Ecto neural progenitor cell (in vitro differentiated cells): Measurements from ENCODE around the gene RAB31.
A peak's percentile ranks its signal among the peaks of the same experiment; 100 is the strongest.
"Not testable (repeated sequence)": the region's sequence is repeated elsewhere in the genome, so short reads cannot be mapped to it uniquely, and the experiment has no call there.

Source experiments
- DNase-seq: peaks from one replicate; pipeline ENCODE4 v3.0.0-alpha.2; 2018; ENCODE audit warnings: low spot score

The RAB31 gene

DNA sequence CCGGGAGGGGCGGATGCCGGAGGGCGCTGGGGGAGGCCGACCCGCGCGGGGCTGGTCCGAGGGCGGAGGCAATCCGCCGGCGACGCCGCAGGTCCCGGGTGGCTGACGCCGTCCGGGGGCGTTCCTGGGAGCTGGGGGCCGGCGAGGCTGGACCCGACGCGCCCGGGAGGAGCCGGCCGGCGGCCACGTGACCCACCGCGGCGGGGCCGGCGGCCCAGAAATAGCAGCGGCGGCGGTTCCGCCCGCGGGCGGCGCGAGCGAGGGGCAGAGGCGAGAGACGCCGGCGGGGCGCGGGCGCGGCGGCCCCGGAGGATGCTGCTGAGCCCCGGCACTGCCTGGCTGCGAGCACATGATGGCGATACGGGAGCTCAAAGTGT is at the start of gene RAB31:
RAB31 (plus strand) TSS at position 245 of the 377 bp plus-strand sequence; CDS start at position 350, 105 bp downstream.
- DNase-seq = peak; percentile 73

DNA sequence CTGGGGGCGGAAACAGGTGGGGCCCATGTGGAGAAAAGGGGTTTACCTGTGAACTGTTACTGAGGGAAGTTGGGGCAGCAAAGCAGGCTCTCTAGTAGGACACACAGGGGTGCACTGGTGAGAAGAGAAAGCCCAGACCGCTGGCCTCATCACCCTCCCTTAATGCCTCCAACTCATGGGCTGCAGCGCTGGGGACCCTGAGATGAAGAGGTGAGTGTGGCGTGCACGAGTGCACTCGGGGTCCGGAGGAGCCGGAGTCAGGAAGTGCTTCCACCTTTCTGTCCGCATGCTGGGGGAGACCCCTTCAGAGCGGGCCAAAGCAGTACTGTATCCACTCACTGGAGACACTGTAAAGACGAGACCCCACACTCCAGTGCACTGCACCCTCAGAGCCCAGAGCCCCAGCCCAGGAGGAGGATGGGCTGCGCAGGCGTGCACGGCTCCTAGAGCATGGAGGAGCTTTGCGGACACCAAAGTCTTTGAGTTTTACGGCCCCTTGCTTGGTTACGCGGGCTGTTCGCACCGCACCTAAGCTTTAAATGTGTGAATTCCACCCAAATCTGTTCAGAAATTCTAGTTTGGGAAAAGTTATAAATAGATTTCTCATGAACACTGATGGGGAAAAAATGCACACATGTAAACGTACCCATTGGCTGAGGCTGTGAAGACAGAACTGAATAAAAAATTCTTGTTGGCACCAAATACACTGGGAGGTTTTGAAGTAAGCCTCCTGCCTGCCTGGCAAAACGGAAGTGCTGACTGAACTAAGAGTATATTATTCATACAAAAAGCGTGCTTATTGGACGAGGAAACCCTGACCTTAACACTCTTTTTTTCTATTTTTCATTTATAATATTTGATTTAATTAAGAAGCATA is 48.4 kb upstream of the RAB31 start:
- no peak for DNase-seq

GRCh38 chr18:9661564-9661963 is 46.5 kb upstream of the RAB31 start:
- no peak for DNase-seq

DNA sequence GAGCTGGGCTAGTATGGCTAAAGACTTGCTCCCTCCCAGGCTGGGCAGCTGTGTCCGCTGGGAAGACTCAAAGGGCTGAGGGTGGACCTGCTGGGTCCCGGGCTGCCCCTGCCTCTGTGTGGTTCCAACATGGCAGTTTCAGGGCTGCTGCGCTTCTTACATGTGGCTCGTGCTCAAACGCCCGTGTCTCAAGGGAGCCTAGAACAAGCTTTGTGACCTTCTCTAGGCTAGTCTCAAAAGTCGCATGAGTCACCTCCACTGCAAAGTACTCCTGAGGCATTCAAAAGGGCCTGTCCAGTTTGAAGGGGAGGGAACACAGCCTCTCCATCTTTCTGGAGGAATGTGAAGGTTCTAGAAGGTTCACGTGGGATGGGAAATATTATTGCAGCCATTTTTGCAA is 44.7 kb upstream of the RAB31 start:
- DNase-seq = no peak

GRCh38 chr18:9665314-9665713 is 42.8 kb upstream of the RAB31 start:
- DNase-seq = no peak

DNA sequence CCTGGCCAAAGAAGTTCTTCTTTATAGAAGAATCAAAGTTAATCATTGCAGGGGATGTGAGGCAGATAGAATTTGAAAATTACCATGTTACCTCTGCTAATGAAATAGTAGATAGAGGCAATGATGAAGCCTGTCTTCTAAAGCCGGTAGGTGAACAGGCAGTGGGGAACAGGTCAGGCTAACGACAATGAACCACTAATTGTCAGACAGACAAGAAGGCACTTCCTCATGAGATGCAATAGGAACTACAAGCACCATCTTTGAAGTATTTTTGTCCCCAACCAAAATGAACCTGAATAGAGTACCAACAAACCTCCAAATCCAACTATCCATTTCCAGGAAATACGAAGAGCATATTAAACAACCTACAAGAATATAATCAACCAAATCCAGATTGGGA is 41.6 kb upstream of the RAB31 start:
- no peak for DNase-seq

DNA sequence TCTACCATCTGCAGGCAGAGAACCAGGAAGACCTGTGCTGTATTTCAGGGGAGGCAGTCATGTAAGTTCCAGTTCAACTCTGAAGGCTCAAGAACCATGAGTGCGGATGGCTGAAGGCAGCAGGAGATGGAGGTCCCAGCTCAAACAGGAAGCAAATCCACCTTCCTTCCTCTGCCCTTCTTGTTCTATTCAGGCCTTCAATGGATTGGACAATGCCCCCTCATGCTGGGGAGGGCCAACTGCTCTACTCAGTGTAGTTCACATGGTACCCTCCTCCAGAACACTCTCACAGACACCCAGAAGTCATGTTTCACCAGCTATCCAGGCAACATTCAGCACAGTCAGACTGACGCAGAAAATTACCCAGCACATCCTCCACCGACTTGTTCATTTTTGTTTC is 39.1 kb upstream of the RAB31 start:
- no peak for DNase-seq

GRCh38 chr18:9671214-9671613 is 36.9 kb upstream of the RAB31 start:
- no peak for DNase-seq

- DNase-seq = no peak
Measured at GRCh38 chr18:9673296-9674251, 34.5 kb upstream of the RAB31 start.

DNA sequence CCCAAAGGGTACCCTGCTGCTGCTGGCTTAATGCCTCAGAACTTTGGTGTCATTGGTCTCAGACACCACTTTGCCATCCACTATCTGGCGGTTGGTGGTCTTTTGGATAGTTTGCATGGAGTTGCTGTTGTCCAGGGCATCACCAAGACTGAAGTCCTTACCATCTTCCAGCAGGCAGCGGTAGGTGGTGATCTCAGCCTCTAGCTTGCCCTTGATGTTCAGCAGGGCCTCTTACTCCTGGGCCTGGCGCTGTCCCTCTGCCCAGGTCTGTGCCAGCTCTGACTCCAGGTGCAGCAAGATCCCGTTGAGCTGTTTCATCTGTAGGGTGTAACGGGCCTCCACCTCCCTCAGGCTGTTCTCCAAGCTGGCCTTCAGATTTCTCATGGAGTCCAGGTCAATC is 29.9 kb upstream of the RAB31 start:
- DNase-seq = not testable (repeated sequence)

DNA sequence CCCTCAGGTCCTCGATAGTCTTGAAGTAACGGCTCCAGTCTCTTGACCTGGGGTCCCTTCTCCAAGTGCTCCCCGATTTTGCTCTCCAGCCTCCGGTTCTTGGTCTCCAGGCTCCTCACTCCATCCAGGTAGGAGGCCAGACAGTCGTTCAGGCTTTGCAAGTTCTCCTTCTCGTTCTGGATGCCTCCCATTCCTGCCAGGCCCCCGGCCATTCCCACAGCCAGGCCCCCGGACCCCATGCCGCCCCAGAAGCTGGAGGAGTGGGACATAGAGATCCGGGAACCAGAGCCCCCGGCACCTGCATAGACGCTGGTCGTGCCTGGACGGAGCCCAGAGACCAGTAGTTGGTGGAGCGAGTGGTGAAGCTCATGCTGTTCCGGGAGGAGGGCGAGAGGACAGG is 29.0 kb upstream of the RAB31 start:
- DNase-seq = no peak

GRCh38 chr18:9681217-9681616 is 26.9 kb upstream of the RAB31 start:
- DNase-seq = no peak

- DNase-seq = no peak
Measured at GRCh38 chr18:9682572-9682971, 25.5 kb upstream of the RAB31 start.

- no peak for DNase-seq
Measured at GRCh38 chr18:9683418-9684396, 24.4 kb upstream of the RAB31 start.

- no peak for DNase-seq
Measured at GRCh38 chr18:9684881-9685614, 23.1 kb upstream of the RAB31 start.

DNA sequence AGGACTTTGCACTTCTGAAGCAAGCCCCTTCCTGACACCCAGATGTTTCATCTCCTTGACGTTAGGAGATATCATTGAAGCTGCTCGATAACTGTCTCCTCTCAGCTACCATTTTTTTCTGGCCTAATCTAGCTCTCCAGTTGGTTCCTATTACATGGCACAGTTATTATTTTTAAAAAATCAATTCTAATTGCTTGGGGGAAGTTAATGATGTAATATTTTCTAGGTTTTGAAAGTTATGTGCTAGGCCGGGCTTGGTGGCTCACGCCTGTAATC is 22.5 kb upstream of the RAB31 start:
- DNase-seq = no peak

GRCh38 chr18:9688036-9688741 is 19.9 kb upstream of the RAB31 start:
- DNase-seq = no peak

DNA sequence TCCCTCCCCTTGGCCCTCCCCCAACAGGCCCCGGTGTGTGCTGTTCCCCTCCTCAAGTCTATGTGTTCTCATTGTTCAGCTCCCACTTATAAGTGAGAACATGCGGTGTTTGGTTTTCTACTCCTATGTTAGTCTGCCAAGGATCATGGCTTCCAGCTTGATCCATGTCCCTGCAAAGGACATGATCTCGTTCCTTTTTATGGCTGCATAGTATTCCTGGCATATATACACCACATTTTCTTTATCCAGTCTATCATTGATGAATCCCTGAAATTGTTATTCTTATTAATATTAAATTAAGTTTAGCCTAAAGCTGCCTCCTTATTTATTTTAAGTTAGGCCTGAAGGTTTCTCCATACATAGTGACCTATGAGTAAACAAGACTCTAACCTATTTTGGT is 18.8 kb upstream of the RAB31 start:
- no peak for DNase-seq

- no peak for DNase-seq
Measured at GRCh38 chr18:9690418-9691188, 17.5 kb upstream of the RAB31 start.

GRCh38 chr18:9691235-9691634 is 16.9 kb upstream of the RAB31 start:
- no peak for DNase-seq
